H1 (cell line): ENCODE measurements around the gene PRKN.

ENCODE experiments used
- CREB1 ChIP-seq: IDR thresholded peaks from 2 replicates; pipeline ENCODE4 v1.6.1; 2012; ENCODE audit warnings: inconsistent platforms
- CTCF ChIP-seq, 3 experiments: IDR thresholded peaks; 1 replicate in 2 of 3; 2 replicates in 1 of 3; pipeline versions ENCODE4 v1.5.1 to v1.6.1; 2011; ENCODE audit warnings: low read length in 3 of 3, mild to moderate bottlenecking in 3 of 3, inconsistent platforms in 2 of 3, low read depth in 1 of 3, moderate library complexity in 1 of 3; ENCODE audit not compliant: insufficient read depth in 1 of 3; ENCODE audit errors: control extremely low read depth in 1 of 3
- JUND ChIP-seq: IDR thresholded peaks from 2 replicates; pipeline ENCODE4 v1.6.1; 2011; ENCODE audit warnings: mild to moderate bottlenecking, improper control_type of control experiment, low read length
- TCF12 ChIP-seq: IDR thresholded peaks from 2 replicates; pipeline ENCODE4 v1.6.1; 2011; ENCODE audit warnings: low read depth, mild to moderate bottlenecking, low read length

GRCh38 chr6:162697872-162698403, 29.6 kb downstream of the PRKN start:
- TF ChIP-seq JUND (no peak), TCF12 (no peak), CREB1 (no peak), CTCF (IDR thresholded peaks at IDR 0.05; ENCODE audit: control extremely low read depth in 1 of 3, insufficient read depth in 1 of 3, low read depth in 1 of 3, low read length in 3 of 3) (no peak)
